Panc1 (cell line): ENCODE data around the gene NOL4L. TPM values are rescaled to one million over a fixed set of nuclear protein-coding genes. Genes with fewer than 3 reads are reported as not detected.

ENCODE experiments used
- ATAC-seq: fragments of 200-7000 bp; cut with Tn5 transposase; 2 replicates; pipeline ENCODE4 v1.9.1; 2020; ENCODE audit warnings: mild to moderate bottlenecking, moderate library complexity
- BruUV-seq: library from RNA; stranded (reverse); fragments of 400-500 nt; replicated peaks from 2 replicates; lab custom pipeline; 2021; lab: Mats Ljungman, UMichigan
- CTCF ChIA-PET: fragments of 300-600 bp; sonication (Branson Sonifier 250); formaldehyde crosslinking; loops from one replicate; lab custom pipeline; 2022; ENCODE audit warnings: antibody characterized with exemption; lab: Charles Lee
- POLR2A ChIA-PET: fragments of 300-600 bp; sonication (Branson Sonifier 250); formaldehyde crosslinking; loops from one replicate; lab custom pipeline; 2022; ENCODE audit warnings: antibody characterized with exemption; lab: Charles Lee
- DNase-seq: peaks from one replicate; pipeline ENCODE4 v3.0.0-alpha.2; 2010; ENCODE audit warnings: low read depth, low spot score
- H3K27ac ChIP-seq: 2 replicates; pipeline ENCODE4 v1.5.1; 2011; ENCODE audit warnings: mild to moderate bottlenecking, low read length, inconsistent platforms
- H3K27me3 ChIP-seq: fragments of 200-500 bp; sonication (Bioruptor generic); 2 replicates; pipeline ENCODE4 v1.6.0; 2014; ENCODE audit warnings: low read length, inconsistent platforms; ENCODE audit not compliant: control insufficient read depth, insufficient read depth
- H3K36me3 ChIP-seq: fragments of 200-500 bp; sonication (Bioruptor generic); 2 replicates; pipeline ENCODE4 v1.5.1; 2014; ENCODE audit warnings: inconsistent platforms, mild to moderate bottlenecking, low read length, moderate library complexity; ENCODE audit not compliant: control insufficient read depth, insufficient read depth
- H3K4me1 ChIP-seq: 2 replicates; pipeline ENCODE4 v1.5.1; 2011; ENCODE audit warnings: inconsistent platforms, mild to moderate bottlenecking, low read length, moderate library complexity; ENCODE audit not compliant: control insufficient read depth, insufficient read depth
- H3K4me3 ChIP-seq, 2 experiments: 2 replicates each; pipeline ENCODE4 v1.5.1; 2011 to 2012; ENCODE audit warnings: low read depth in 2 of 2, low read length in 2 of 2, mild to moderate bottlenecking in 2 of 2, inconsistent platforms in 1 of 2, moderate library complexity in 1 of 2
- H3K9me3 ChIP-seq: fragments of 200-500 bp; sonication (Bioruptor generic); 2 replicates; pipeline ENCODE4 v1.5.1; 2014; ENCODE audit warnings: low read depth, mild to moderate bottlenecking, inconsistent platforms, low read length, moderate library complexity; ENCODE audit not compliant: control insufficient read depth, insufficient read depth
- CTCF ChIP-seq: fragments of 450-650 bp; IDR thresholded peaks from 2 replicates; pipeline ENCODE4 v1.5.1; 2017; ENCODE audit warnings: mild to moderate bottlenecking
- POLR2AphosphoS5 ChIP-seq: IDR thresholded peaks from 2 replicates; pipeline ENCODE4 v1.6.1; 2012; ENCODE audit warnings: mild to moderate bottlenecking, low read depth, low read length, moderate library complexity
- REST ChIP-seq, 2 experiments: IDR thresholded peaks; 2 replicates each; pipeline ENCODE4 v1.6.1; 2011 to 2012; ENCODE audit warnings: low read depth in 2 of 2, control low read depth in 1 of 2, low read length in 1 of 2, mild to moderate bottlenecking in 1 of 2, moderate library complexity in 1 of 2; ENCODE audit not compliant: insufficient read depth in 1 of 2
- SIN3A ChIP-seq: IDR thresholded peaks from 2 replicates; pipeline ENCODE4 v1.6.1; 2012; ENCODE audit warnings: low read depth, mild to moderate bottlenecking, low read length, moderate library complexity, borderline replicate concordance; ENCODE audit not compliant: insufficient read depth
- TCF7L2 ChIP-seq: IDR thresholded peaks from 2 replicates; pipeline ENCODE4 v1.6.1; 2011; ENCODE audit warnings: mild to moderate bottlenecking, low read depth, low read length, inconsistent platforms
- in situ Hi-C: cut with HindIII; loops from 2 replicates; pipeline ENCODE4 v1.10.0; 2016; ENCODE audit warnings: low sequenced_read_pairs, low pct_unique_long_range_greater_than_20kb
- intact Hi-C: fragments of 100-400 bp; cut with micrococcal nuclease; formaldehyde crosslinking; loops from one replicate; pipeline ENCODE4 v1.10.0; 2022; ENCODE audit not compliant: unreplicated experiment
- total RNA-seq: library from RNA; stranded (reverse); gene quantifications from one replicate; pipeline ENCODE4 v1.2.1, GENCODE V29; 2021; ENCODE audit not compliant: unreplicated experiment

Gene NOL4L
- total RNA-seq, 1 experiment from 2014 or later = 21.6 TPM

GRCh38 chr20:32506721-32507120 lies 78.4 kb downstream of the NOL4L start:
- Histone ChIP-seq H3K4me3 (no peak overlapping the region), H3K9me3 (no peaks in the 10 kb centered on the region), H3K27me3 (no peaks in the 10 kb centered on the region), H3K4me1 (0 out of 2 replicates have a peak, but pooled peaks cover 3% of the 10 kb centered on the region), H3K36me3 (no peaks in the 10 kb centered on the region), H3K27ac (no peak overlapping the region)
- ChIA-PET POLR2A (no interaction called here), CTCF (no interaction called here)
- TF ChIP-seq TCF7L2 = no peak
- TF ChIP-seq POLR2AphosphoS5 = no peak
- no peak for TF ChIP-seq REST (IDR thresholded peaks at IDR 0.05; ENCODE audit: insufficient read depth in 1 of 2, low read depth in 2 of 2, low read length in 1 of 2)
- TF ChIP-seq CTCF = no peak
- TF ChIP-seq SIN3A = no peak
- ATAC-seq = 0 out of 2 replicates have a peak, but pooled peaks have one; percentile 56
- no TSS peak for BruUV-seq
- intact Hi-C loops (no loop called here), in situ Hi-C loops (no loop called here)
- DNase-seq = no peak

- POLR2A ChIA-PET = no interaction called here
- Histone ChIP-seq H3K9me3 (no peaks in the 10 kb centered on the region), H3K27me3 (no peaks in the 10 kb centered on the region), H3K4me1 (no peaks in the 10 kb centered on the region), H3K36me3 (no peaks in the 10 kb centered on the region), H3K4me3 (no peak overlapping the region), H3K27ac (no peak overlapping the region)
- CTCF ChIA-PET = interaction anchor here (0.6 kb wide), 1 partner anchor 53 kb away, joined by 4 read pairs; no protein-coding TSS in a partner anchor
- no TSS peak for BruUV-seq
- TF ChIP-seq POLR2AphosphoS5 = no peak
- TF ChIP-seq CTCF = no peak
- no peak for TF ChIP-seq REST (IDR thresholded peaks at IDR 0.05; ENCODE audit: insufficient read depth in 1 of 2, low read depth in 2 of 2, low read length in 1 of 2)
- TF ChIP-seq TCF7L2 = no peak
- TF ChIP-seq SIN3A = no peak
- intact Hi-C loops = no loop called here
- in situ Hi-C loops = no loop called here
- ATAC-seq (no peak), DNase-seq (no peak)
Observed at GRCh38 chr20:32505723-32506473, 79.2 kb downstream of the NOL4L start.
